Panc1 (cell line): ENCODE measurements around the gene PARD3. TPM values are rescaled to one million over a fixed set of nuclear protein-coding genes. Genes with fewer than 3 reads are reported as not detected.

Experiments used
- ATAC-seq: fragments of 200-7000 bp; cut with Tn5 transposase; 2 replicates; pipeline ENCODE4 v1.9.1; 2020; ENCODE audit warnings: mild to moderate bottlenecking, moderate library complexity
- BruUV-seq: library from RNA; stranded (reverse); fragments of 400-500 nt; replicated peaks from 2 replicates; lab custom pipeline; 2021; lab: Mats Ljungman, UMichigan
- CTCF ChIA-PET: fragments of 300-600 bp; sonication (Branson Sonifier 250); formaldehyde crosslinking; loops from one replicate; lab custom pipeline; 2022; ENCODE audit warnings: antibody characterized with exemption; lab: Charles Lee
- POLR2A ChIA-PET: fragments of 300-600 bp; sonication (Branson Sonifier 250); formaldehyde crosslinking; loops from one replicate; lab custom pipeline; 2022; ENCODE audit warnings: antibody characterized with exemption; lab: Charles Lee
- DNase-seq: peaks from one replicate; pipeline ENCODE4 v3.0.0-alpha.2; 2010; ENCODE audit warnings: low read depth, low spot score
- H3K27ac ChIP-seq: 2 replicates; pipeline ENCODE4 v1.5.1; 2011; ENCODE audit warnings: mild to moderate bottlenecking, low read length, inconsistent platforms
- H3K27me3 ChIP-seq: fragments of 200-500 bp; sonication (Bioruptor generic); 2 replicates; pipeline ENCODE4 v1.6.0; 2014; ENCODE audit warnings: low read length, inconsistent platforms; ENCODE audit not compliant: control insufficient read depth, insufficient read depth
- H3K36me3 ChIP-seq: fragments of 200-500 bp; sonication (Bioruptor generic); 2 replicates; pipeline ENCODE4 v1.5.1; 2014; ENCODE audit warnings: inconsistent platforms, mild to moderate bottlenecking, low read length, moderate library complexity; ENCODE audit not compliant: control insufficient read depth, insufficient read depth
- H3K4me1 ChIP-seq: 2 replicates; pipeline ENCODE4 v1.5.1; 2011; ENCODE audit warnings: inconsistent platforms, mild to moderate bottlenecking, low read length, moderate library complexity; ENCODE audit not compliant: control insufficient read depth, insufficient read depth
- H3K4me3 ChIP-seq, 2 experiments: 2 replicates each; pipeline ENCODE4 v1.5.1; 2011 to 2012; ENCODE audit warnings: low read depth in 2 of 2, low read length in 2 of 2, mild to moderate bottlenecking in 2 of 2, inconsistent platforms in 1 of 2, moderate library complexity in 1 of 2
- H3K9me3 ChIP-seq: fragments of 200-500 bp; sonication (Bioruptor generic); 2 replicates; pipeline ENCODE4 v1.5.1; 2014; ENCODE audit warnings: low read depth, mild to moderate bottlenecking, inconsistent platforms, low read length, moderate library complexity; ENCODE audit not compliant: control insufficient read depth, insufficient read depth
- CTCF ChIP-seq: fragments of 450-650 bp; IDR thresholded peaks from 2 replicates; pipeline ENCODE4 v1.5.1; 2017; ENCODE audit warnings: mild to moderate bottlenecking
- POLR2AphosphoS5 ChIP-seq: IDR thresholded peaks from 2 replicates; pipeline ENCODE4 v1.6.1; 2012; ENCODE audit warnings: mild to moderate bottlenecking, low read depth, low read length, moderate library complexity
- REST ChIP-seq, 2 experiments: IDR thresholded peaks; 2 replicates each; pipeline ENCODE4 v1.6.1; 2011 to 2012; ENCODE audit warnings: low read depth in 2 of 2, control low read depth in 1 of 2, low read length in 1 of 2, mild to moderate bottlenecking in 1 of 2, moderate library complexity in 1 of 2; ENCODE audit not compliant: insufficient read depth in 1 of 2
- SIN3A ChIP-seq: IDR thresholded peaks from 2 replicates; pipeline ENCODE4 v1.6.1; 2012; ENCODE audit warnings: low read depth, mild to moderate bottlenecking, low read length, moderate library complexity, borderline replicate concordance; ENCODE audit not compliant: insufficient read depth
- TCF7L2 ChIP-seq: IDR thresholded peaks from 2 replicates; pipeline ENCODE4 v1.6.1; 2011; ENCODE audit warnings: mild to moderate bottlenecking, low read depth, low read length, inconsistent platforms
- in situ Hi-C: cut with HindIII; loops from 2 replicates; pipeline ENCODE4 v1.10.0; 2016; ENCODE audit warnings: low sequenced_read_pairs, low pct_unique_long_range_greater_than_20kb
- intact Hi-C: fragments of 100-400 bp; cut with micrococcal nuclease; formaldehyde crosslinking; loops from one replicate; pipeline ENCODE4 v1.10.0; 2022; ENCODE audit not compliant: unreplicated experiment
- total RNA-seq: library from RNA; stranded (reverse); gene quantifications from one replicate; pipeline ENCODE4 v1.2.1, GENCODE V29; 2021; ENCODE audit not compliant: unreplicated experiment

Gene PARD3
- total RNA-seq, 1 experiment from 2014 or later, result 29.8 TPM

- Histone ChIP-seq H3K27me3 (no peaks in the 10 kb centered on the region), H3K4me3 (no peak overlapping the region), H3K36me3 (no peaks in the 10 kb centered on the region), H3K4me1 (no peaks in the 10 kb centered on the region; the same call in 1 of the 2 replicates), H3K27ac (no peak overlapping the region), H3K9me3 (no peaks in the 10 kb centered on the region)
- DNase-seq (no peak), ATAC-seq (no peak)
- in situ Hi-C loops (no loop called here), intact Hi-C loops (no loop called here)
- POLR2A ChIA-PET, result no interaction called here
- CTCF ChIA-PET, result no interaction called here
- no peak for TF ChIP-seq SIN3A
- TF ChIP-seq CTCF, result no peak
- TF ChIP-seq POLR2AphosphoS5, result no peak
- no peak for TF ChIP-seq TCF7L2
- TF ChIP-seq REST (IDR thresholded peaks at IDR 0.05; ENCODE audit: insufficient read depth in 1 of 2, low read depth in 2 of 2, low read length in 1 of 2), result no peak
- BruUV-seq, result no TSS peak
These were observed 46.7 kb downstream of the PARD3 start for GRCh38 chr10:34768261-34768971.

- DNase-seq (no peak), ATAC-seq (no peak)
- ChIA-PET CTCF (no interaction called here), POLR2A (no interaction called here)
- Histone ChIP-seq H3K27ac (no peak overlapping the region), H3K27me3 (no peaks in the 10 kb centered on the region), H3K36me3 (no peaks in the 10 kb centered on the region), H3K4me3 (no peak overlapping the region), H3K4me1 (no peaks in the 10 kb centered on the region; the same call in 1 of the 2 replicates), H3K9me3 (no peaks in the 10 kb centered on the region)
- BruUV-seq, result no TSS peak
- no peak for TF ChIP-seq CTCF
- TF ChIP-seq TCF7L2, result no peak
- no peak for TF ChIP-seq POLR2AphosphoS5
- no peak for TF ChIP-seq SIN3A
- TF ChIP-seq REST (IDR thresholded peaks at IDR 0.05; ENCODE audit: insufficient read depth in 1 of 2, low read depth in 2 of 2, low read length in 1 of 2), result no peak
- intact Hi-C loops, result no loop called here
- in situ Hi-C loops, result no loop called here
These were observed 48.1 kb downstream of the PARD3 start for GRCh38 chr10:34766811-34767494.
